PFSK-1 (cell line): ENCODE measurements around the gene TMPRSS9.

Experiments
- FOXP2 ChIP-seq: optimal IDR thresholded peaks from 2 replicates; pipeline ENCODE3; 2011; ENCODE audit warnings: borderline replicate concordance, control low read depth, inconsistent platforms; ENCODE audit not compliant: insufficient read depth; ENCODE audit errors: extremely low read length, extremely low read depth
- POLR2AphosphoS5 ChIP-seq: IDR thresholded peaks from 2 replicates; pipeline ENCODE4 v1.6.1; 2012; ENCODE audit warnings: low read depth, mild to moderate bottlenecking, control low read depth, low read length, moderate library complexity
- SIN3A ChIP-seq: IDR thresholded peaks from 2 replicates; pipeline ENCODE4 v1.6.1; 2012; ENCODE audit warnings: mild to moderate bottlenecking, low read length, moderate library complexity, borderline replicate concordance; ENCODE audit not compliant: insufficient read depth
- TAF1 ChIP-seq: IDR thresholded peaks from 2 replicates; pipeline ENCODE4 v1.6.1; 2012; ENCODE audit warnings: low read length, control low read depth, borderline replicate concordance; ENCODE audit not compliant: insufficient read depth
- TF ChIP-seq, protein P1 (sequence below), 2 experiments: IDR thresholded peaks; 2 replicates each; pipeline versions ENCODE4 v1.6.1 to v1.8.0; 2011 to 2012; ENCODE audit warnings: low read depth in 2 of 2, low read length in 2 of 2, control low read depth in 1 of 2, inconsistent platforms in 1 of 2, mild to moderate bottlenecking in 1 of 2, moderate library complexity in 1 of 2; ENCODE audit not compliant: insufficient read depth in 1 of 2

Gene TMPRSS9

GRCh38 chr19:2423915-2424685 is 64.0 kb downstream of the TMPRSS9 start:
- TF ChIP-seq FOXP2 (no peak), TAF1 (no peak), SIN3A (no peak), POLR2AphosphoS5 (no peak)
- TF ChIP-seq, protein P1, sequence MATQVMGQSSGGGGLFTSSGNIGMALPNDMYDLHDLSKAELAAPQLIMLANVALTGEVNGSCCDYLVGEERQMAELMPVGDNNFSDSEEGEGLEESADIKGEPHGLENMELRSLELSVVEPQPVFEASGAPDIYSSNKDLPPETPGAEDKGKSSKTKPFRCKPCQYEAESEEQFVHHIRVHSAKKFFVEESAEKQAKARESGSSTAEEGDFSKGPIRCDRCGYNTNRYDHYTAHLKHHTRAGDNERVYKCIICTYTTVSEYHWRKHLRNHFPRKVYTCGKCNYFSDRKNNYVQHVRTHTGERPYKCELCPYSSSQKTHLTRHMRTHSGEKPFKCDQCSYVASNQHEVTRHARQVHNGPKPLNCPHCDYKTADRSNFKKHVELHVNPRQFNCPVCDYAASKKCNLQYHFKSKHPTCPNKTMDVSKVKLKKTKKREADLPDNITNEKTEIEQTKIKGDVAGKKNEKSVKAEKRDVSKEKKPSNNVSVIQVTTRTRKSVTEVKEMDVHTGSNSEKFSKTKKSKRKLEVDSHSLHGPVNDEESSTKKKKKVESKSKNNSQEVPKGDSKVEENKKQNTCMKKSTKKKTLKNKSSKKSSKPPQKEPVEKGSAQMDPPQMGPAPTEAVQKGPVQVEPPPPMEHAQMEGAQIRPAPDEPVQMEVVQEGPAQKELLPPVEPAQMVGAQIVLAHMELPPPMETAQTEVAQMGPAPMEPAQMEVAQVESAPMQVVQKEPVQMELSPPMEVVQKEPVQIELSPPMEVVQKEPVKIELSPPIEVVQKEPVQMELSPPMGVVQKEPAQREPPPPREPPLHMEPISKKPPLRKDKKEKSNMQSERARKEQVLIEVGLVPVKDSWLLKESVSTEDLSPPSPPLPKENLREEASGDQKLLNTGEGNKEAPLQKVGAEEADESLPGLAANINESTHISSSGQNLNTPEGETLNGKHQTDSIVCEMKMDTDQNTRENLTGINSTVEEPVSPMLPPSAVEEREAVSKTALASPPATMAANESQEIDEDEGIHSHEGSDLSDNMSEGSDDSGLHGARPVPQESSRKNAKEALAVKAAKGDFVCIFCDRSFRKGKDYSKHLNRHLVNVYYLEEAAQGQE (IDR thresholded peaks at IDR 0.05; ENCODE audit: insufficient read depth in 1 of 2, low read depth in 2 of 2, low read length in 2 of 2), result no peak

- no peak for TF ChIP-seq TAF1
- no peak for TF ChIP-seq POLR2AphosphoS5
- TF ChIP-seq, protein P1 (IDR thresholded peaks at IDR 0.05; ENCODE audit: insufficient read depth in 1 of 2, low read depth in 2 of 2, low read length in 2 of 2), result no peak
- no peak for TF ChIP-seq FOXP2
- TF ChIP-seq SIN3A, result no peak
These were observed 64.9 kb downstream of the TMPRSS9 start for GRCh38 chr19:2424686-2425621.

GRCh38 chr19:2425622-2426581 is 65.8 kb downstream of the TMPRSS9 start:
- no peak for TF ChIP-seq TAF1
- no peak for TF ChIP-seq FOXP2

DNA sequence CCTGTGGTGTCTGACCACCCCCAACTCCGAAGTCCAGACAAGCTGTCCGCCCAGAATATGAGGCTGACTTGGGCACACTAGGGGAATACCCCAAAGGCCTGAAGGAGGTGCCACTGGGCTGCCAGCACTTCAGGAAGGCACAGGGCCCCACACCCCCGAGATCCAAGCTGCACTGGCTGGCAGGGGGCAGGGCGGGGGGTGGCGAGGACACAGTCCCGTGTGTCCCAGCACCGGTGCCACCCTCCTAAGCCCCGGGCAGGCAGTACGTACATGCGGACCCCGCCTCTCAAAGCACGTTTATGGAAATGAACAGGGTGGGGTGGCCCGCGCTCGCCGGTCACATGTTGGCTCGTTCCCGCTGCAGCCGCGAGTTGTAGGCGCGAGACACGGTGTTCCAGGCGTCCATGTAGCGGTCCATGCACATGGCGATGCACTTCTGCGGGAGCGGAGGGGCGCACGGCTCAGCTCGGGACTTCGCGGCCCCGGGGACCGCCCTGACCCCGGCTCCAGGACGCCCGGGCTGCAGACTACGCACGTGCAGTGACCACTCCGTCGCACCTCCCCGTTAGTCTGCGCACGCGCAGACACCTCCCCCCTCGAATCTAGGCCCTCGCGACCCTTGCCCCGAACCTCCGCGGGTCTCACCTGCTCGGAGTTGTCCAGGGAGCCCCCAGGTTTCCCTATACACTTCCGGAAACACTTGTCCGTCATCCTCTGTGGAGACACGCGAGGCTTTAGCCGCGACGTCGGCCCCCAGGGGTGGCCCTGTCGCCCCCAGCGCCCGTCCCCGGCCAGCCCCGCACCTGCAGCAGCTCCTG is 66.8 kb downstream of the TMPRSS9 start:
- TF ChIP-seq FOXP2 (no peak), TAF1 (no peak)

GRCh38 chr19:2427429-2428320 is 67.6 kb downstream of the TMPRSS9 start, which contains the start of gene TIMM13:
Gene TIMM13, minus strand, starts transcription at chr19:2427586. Its CDS starts 53 bp downstream, at chr19:2427533.
- TF ChIP-seq FOXP2, result peak; percentile 90
- peak; percentile 91 for TF ChIP-seq POLR2AphosphoS5
- TF ChIP-seq TAF1, result 0 out of 2 replicates have a peak, but pooled peaks have one; percentile 58
- TF ChIP-seq, protein P1 (IDR thresholded peaks at IDR 0.05; ENCODE audit: insufficient read depth in 1 of 2, low read depth in 2 of 2, low read length in 2 of 2), result peak in 1 of 2 experiments; percentile 27; a peak in 1 of 4 replicates
- peak; percentile 73; the same call in 1 of the 2 replicates for TF ChIP-seq SIN3A
